ENCODE data around the gene C3. TPM values are rescaled to one million over a fixed set of nuclear protein-coding genes. Genes with fewer than 3 reads are reported as not detected.
"Not testable (repeated sequence)": the region's sequence is repeated elsewhere in the genome, so short reads cannot be mapped to it uniquely, and the experiment has no call there.

Gene C3
- total RNA-seq, 1 donor from 2014 or later, result 133 TPM

DNA sequence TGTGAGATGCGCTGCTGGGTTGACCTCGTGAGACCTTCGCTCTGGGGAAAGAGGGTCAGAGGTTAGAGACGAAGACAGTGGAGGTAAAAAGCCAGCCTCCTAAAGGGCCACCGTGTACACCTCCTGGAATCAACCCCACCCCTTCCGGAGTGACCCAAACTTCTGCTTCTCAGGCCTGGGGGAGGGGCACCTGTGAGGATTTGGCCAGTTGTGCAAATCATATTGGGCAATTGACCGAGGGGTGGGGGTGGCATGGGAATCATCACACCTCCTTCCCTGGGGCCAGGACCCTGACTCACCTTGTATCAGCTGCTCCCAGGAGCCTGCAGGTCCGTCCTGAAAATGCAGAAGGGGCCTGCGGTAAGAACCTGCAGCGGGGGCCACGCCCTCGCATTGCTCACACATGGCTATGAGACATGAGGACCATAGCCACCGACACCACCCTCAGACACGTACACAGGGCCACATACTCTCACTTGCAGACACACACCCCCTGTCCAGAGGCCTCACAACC lies 53.3 kb downstream of the C3 start:
- Histone ChIP-seq H3K27ac (replicated peaks) (no peak overlapping the region), H3K27me3 (ENCODE audit: low read depth) (peaks cover 63% of the 10 kb centered on the region), H3K4me1 (no peaks in the 10 kb centered on the region), H3K4me3 (no peak overlapping the region), H3K36me3 (no peaks in the 10 kb centered on the region), H3K9me3 (replicated peaks) (peaks cover 6% of the 10 kb centered on the region)
- intact Hi-C loops (cut with micrococcal nuclease), result no loop called here
- TF ChIP-seq, protein P1, sequence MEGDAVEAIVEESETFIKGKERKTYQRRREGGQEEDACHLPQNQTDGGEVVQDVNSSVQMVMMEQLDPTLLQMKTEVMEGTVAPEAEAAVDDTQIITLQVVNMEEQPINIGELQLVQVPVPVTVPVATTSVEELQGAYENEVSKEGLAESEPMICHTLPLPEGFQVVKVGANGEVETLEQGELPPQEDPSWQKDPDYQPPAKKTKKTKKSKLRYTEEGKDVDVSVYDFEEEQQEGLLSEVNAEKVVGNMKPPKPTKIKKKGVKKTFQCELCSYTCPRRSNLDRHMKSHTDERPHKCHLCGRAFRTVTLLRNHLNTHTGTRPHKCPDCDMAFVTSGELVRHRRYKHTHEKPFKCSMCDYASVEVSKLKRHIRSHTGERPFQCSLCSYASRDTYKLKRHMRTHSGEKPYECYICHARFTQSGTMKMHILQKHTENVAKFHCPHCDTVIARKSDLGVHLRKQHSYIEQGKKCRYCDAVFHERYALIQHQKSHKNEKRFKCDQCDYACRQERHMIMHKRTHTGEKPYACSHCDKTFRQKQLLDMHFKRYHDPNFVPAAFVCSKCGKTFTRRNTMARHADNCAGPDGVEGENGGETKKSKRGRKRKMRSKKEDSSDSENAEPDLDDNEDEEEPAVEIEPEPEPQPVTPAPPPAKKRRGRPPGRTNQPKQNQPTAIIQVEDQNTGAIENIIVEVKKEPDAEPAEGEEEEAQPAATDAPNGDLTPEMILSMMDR (IDR thresholded peaks at IDR 0.05; ENCODE audit: borderline replicate concordance), result no peak
- no peak for DNase-seq

DNA sequence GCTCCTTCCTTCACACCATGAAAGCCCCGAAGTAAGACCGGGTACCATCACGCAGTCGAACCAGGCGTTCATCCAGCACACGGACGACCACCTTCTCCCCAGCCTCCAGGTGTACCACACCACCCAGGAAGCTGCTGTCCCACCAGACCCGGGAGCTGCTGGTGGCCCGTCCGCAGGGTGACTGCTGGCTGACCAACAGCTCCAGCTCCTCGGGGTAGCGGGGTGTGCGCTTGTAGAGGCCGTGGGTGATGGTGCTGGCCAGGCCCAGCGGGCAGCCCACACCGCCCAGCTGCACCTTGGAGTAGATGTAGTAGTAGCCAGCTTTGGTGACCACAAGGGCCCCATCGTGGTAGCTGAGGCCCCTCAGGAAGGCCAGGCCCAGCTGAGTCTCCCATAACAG lies 55.5 kb downstream of the C3 start:
- intact Hi-C loops (cut with micrococcal nuclease), result no loop called here
- Histone ChIP-seq H3K4me3 (no peak overlapping the region), H3K27ac (replicated peaks) (no peak overlapping the region), H3K4me1 (no peaks in the 10 kb centered on the region), H3K27me3 (ENCODE audit: low read depth) (peaks cover 82% of the 10 kb centered on the region), H3K9me3 (replicated peaks) (peaks cover 6% of the 10 kb centered on the region), H3K36me3 (no peaks in the 10 kb centered on the region)
- TF ChIP-seq, protein P1 (IDR thresholded peaks at IDR 0.05; ENCODE audit: borderline replicate concordance), result no peak
- DNase-seq, result no peak

DNA sequence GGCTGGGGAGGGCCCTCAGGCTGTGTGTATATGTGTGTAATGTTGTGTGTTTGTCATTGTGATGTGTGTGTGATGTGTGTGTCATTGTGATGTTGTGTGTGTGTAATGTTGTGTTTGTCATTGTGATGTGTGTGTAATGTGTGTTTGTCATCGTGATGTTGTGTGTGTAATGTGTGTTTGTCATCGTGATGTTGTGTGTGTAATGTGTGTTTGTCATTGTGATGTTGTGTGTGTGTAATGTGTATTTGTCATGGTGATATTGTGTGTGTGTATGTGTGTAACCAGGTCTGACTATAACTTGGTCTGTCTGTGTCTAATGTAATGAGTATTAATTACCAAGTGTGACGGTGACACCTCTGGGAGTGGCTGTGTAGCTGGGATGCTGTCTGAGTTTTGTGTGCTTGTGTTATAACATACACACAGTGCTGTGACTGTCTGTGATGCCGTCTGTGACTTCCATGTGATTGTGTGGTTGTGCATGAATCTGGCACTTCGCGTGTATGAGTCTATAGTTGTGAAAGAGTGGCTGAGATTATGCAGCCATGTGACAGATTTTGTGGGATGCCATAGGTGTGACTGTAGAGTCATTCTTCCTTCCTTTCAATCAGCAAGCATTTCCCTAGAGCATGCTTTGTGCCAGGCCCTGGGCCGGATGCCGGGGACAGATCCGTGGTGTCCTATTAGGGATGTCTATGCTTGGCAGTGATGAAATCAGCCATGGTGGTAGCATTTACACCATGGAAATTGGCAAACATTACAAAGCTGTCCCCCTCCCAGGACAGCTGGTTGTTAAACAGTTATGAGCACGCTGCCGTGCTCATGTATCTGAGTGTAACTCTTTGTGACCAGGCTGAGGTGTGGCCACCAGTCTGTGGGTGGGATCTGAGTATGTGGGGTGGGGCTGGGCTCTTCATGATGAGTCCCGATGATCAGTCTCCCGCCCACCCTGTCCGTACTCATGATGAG lies 56.9 kb downstream of the C3 start:
- intact Hi-C loops (cut with micrococcal nuclease), result no loop called here
- TF ChIP-seq, protein P1 (IDR thresholded peaks at IDR 0.05; ENCODE audit: borderline replicate concordance), result no peak

DNA sequence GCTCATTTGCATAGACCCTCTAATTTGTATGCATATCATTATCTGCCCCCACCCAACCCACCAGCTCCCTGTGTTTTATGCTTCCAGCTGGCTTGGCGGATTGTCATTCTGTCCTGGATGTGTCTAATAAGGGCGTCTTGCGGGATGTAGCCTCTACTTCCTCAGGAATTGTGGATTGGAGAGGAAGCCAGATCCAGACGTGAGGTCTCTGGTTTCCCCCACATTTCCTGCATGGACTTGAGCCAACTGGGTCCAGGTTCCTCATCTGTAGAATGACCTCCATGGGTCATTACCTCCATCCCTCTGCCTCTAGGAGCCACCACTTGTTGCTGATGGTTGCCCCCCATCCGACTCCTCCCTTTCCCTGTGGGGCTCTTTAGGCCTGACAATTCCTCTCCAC lies 57.7 kb downstream of the C3 start:
- Histone ChIP-seq H3K36me3 (no peaks in the 10 kb centered on the region), H3K4me1 (no peaks in the 10 kb centered on the region), H3K4me3 (no peak overlapping the region), H3K27me3 (ENCODE audit: low read depth) (peaks cover 84% of the 10 kb centered on the region), H3K9me3 (replicated peaks) (peaks cover 6% of the 10 kb centered on the region), H3K27ac (replicated peaks) (no peak overlapping the region)
- TF ChIP-seq, protein P1 (IDR thresholded peaks at IDR 0.05; ENCODE audit: borderline replicate concordance), result no peak
- intact Hi-C loops (cut with micrococcal nuclease), result no loop called here
- no peak for DNase-seq

More for the DNA sequence above, 56.9 kb downstream of the C3 start:
- no peak for DNase-seq
- H3K9me3 ChIP-seq (replicated peaks), result peaks cover 6% of the 10 kb centered on the region
- no peaks in the 10 kb centered on the region for H3K36me3 ChIP-seq
- H3K4me3 ChIP-seq, result no peak overlapping the region
- H3K27ac ChIP-seq (replicated peaks), result no peak overlapping the region
- H3K27me3 ChIP-seq (ENCODE audit: low read depth), result peaks cover 84% of the 10 kb centered on the region
- no peaks in the 10 kb centered on the region for H3K4me1 ChIP-seq

DNA sequence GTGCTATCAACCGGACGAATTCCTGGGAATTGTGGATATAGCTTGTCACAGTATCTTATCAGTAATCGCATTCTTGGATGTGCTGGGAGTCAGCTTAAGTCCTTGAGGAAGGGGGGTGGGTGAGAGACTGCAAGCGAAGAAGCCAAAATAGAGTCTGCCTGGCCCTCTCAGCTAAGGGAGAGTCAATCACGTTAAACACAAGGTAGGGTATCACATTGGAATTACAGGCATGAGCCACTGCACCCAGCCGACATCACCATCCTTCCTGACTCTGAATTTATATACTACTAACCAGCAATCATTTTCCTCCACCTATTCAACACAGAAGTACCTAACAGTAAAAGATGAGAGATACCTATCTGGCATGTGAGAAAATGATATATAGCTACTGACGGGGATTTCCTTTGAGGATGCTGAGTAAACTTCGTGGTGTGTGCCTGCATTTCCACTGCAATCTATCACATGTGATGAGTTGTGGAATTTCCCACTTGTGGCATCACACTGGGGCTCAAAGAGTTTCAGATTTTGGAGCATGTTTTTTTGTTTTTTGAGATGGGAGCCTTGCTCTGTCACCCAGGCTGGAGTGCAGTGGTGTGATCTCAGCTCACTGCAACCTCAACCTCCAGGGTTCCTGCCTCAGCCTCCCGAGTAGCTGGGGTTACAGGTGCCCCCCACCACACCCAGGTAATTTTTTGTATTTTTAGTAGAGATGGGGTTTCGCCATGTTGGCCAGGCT lies 58.8 kb downstream of the C3 start:
- H3K27ac ChIP-seq (replicated peaks); intact Hi-C loops (cut with micrococcal nuclease); H3K36me3 ChIP-seq; DNase-seq; H3K4me1 ChIP-seq; H3K4me3 ChIP-seq; H3K9me3 ChIP-seq (replicated peaks): not testable (repeated sequence)
- H3K27me3 ChIP-seq (ENCODE audit: low read depth), result peaks cover 85% of the 10 kb centered on the region

Measured in left ventricle myocardium inferior (tissue), 1 donor.